HepG2 (cell line): ENCODE data around the gene TSPAN9. TPM values are rescaled to one million over a fixed set of nuclear protein-coding genes. Genes with fewer than 3 reads are reported as not detected.

Experiments used
- ATAC-seq: fragments of 200-7000 bp; cut with Tn5 transposase; 3 replicates; pipeline ENCODE4 v1.9.1; 2020; ENCODE audit warnings: mild to moderate bottlenecking, moderate library complexity
- BruUV-seq: library from RNA; stranded (reverse); fragments of 400-500 nt; replicated peaks from 2 replicates; lab custom pipeline; 2021; lab: Mats Ljungman, UMichigan
- CTCF ChIA-PET: fragments of 300-600 bp; formaldehyde crosslinking; extraction: SDS; loops from one replicate; lab custom pipeline; 2021; ENCODE audit warnings: low total read pairs, inconsistent platforms, low intra/inter-chr PET ratio; lab: Yijun Ruan, JAX
- POLR2A ChIA-PET: fragments of 350-600 bp; sonication (Branson Sonifier 250); formaldehyde crosslinking; loops from one replicate; lab custom pipeline; 2020; ENCODE audit warnings: antibody characterized with exemption, inconsistent platforms; lab: Yijun Ruan, JAX
- DNase-seq: peaks from one replicate; pipeline ENCODE4 v3.0.0-alpha.2; 2015; ENCODE audit warnings: low spot score
- FAIRE-seq: peaks from 3 replicates; lab custom pipeline; 2011; peaks lifted over from hg19 to GRCh38; lab: Jason Lieb, UNC
- H2AFZ ChIP-seq: one replicate; pipeline ENCODE4 v1.6.1; 2011; ENCODE audit warnings: low read length, inconsistent platforms
- H3K27ac ChIP-seq: fragments of 300-600 bp; 3 replicates; pipeline ENCODE4 v1.8.0; 2011; ENCODE audit warnings: mixed run types, mild to moderate bottlenecking, mixed read lengths, low read length, inconsistent platforms; ENCODE audit not compliant: insufficient read depth; ENCODE audit errors: extremely low read length
- H3K27me3 ChIP-seq, 2 experiments: fragments of 200-600 bp in 1 of 2; 2 replicates in 1 of 2; 3 replicates in 1 of 2; pipeline versions ENCODE4 v1.6.0 to v1.8.0; 2011; ENCODE audit warnings: low read length in 2 of 2, mild to moderate bottlenecking in 2 of 2, moderate library complexity in 2 of 2, inconsistent platforms in 1 of 2; ENCODE audit not compliant: insufficient read depth in 2 of 2, control insufficient read depth in 1 of 2
- H3K36me3 ChIP-seq, 2 experiments: fragments of 200-600 bp in 1 of 2; replicated peaks in 1 of 2; 2 replicates in 1 of 2; 3 replicates in 1 of 2; pipeline versions ENCODE4 v1.5.1 to v1.8.0; 2011; ENCODE audit warnings: low read length in 2 of 2, inconsistent platforms in 1 of 2; ENCODE audit not compliant: insufficient read depth in 2 of 2, control insufficient read depth in 1 of 2
- H3K4me1 ChIP-seq: 2 replicates; pipeline ENCODE4 v1.5.1; 2012; ENCODE audit warnings: low read length, inconsistent platforms; ENCODE audit not compliant: insufficient read depth
- H3K4me2 ChIP-seq: 2 replicates; pipeline ENCODE4 v1.6.0; 2011; ENCODE audit warnings: low read depth, low read length, inconsistent platforms
- H3K4me3 ChIP-seq, 3 experiments: fragments of 200-600 bp in 1 of 3; sonication (generic), shearing (Covaris generic) in 1 of 3; replicated peaks in 1 of 3; 2 replicates each; pipeline ENCODE4 v1.5.1; 2011 to 2016; ENCODE audit warnings: low read length in 3 of 3, inconsistent platforms in 2 of 3, low read depth in 2 of 3, mild to moderate bottlenecking in 2 of 3, control low read depth in 1 of 3, mixed read lengths in 1 of 3; ENCODE audit not compliant: insufficient read depth in 1 of 3
- H3K79me2 ChIP-seq: one replicate; pipeline ENCODE4 v1.6.1; 2011; ENCODE audit warnings: low read length, inconsistent platforms; ENCODE audit not compliant: insufficient read depth
- H3K9ac ChIP-seq: 2 replicates; pipeline ENCODE4 v1.6.0; 2011; ENCODE audit warnings: mild to moderate bottlenecking, low read depth, low read length, inconsistent platforms; ENCODE audit not compliant: insufficient read depth
- H3K9me3 ChIP-seq: 2 replicates; pipeline ENCODE4 v1.5.1; 2012; ENCODE audit warnings: mild to moderate bottlenecking, low read length
- H4K20me1 ChIP-seq: 2 replicates; pipeline ENCODE4 v1.6.0; 2011; ENCODE audit warnings: inconsistent platforms, mild to moderate bottlenecking, low read length, moderate library complexity; ENCODE audit not compliant: insufficient read depth
- AHR ChIP-seq: IDR thresholded peaks from 2 replicates; pipeline ENCODE4 v1.6.1; 2018; ENCODE audit warnings: missing genetic modification reagents, missing compliant biosample characterization
- ASH2L ChIP-seq: fragments of 300-600, 200-600 bp; sonication (generic); IDR thresholded peaks from 2 replicates; pipeline ENCODE4 v1.7.0; 2017; ENCODE audit warnings: low read depth, mild to moderate bottlenecking, moderate library complexity, mixed read lengths, low read length; ENCODE audit not compliant: insufficient read length
- ATRX ChIP-seq: sonication (generic); formaldehyde crosslinking; IDR thresholded peaks from 2 replicates; pipeline ENCODE4 v1.4.0; 2020; ENCODE audit warnings: missing genetic modification reagents, borderline replicate concordance
- BORCS8-MEF2B ChIP-seq: sonication (generic); formaldehyde crosslinking; IDR thresholded peaks from 2 replicates; pipeline ENCODE4 v1.8.0; 2022; ENCODE audit warnings: mild to moderate bottlenecking, missing genetic modification reagents
- DPF2 ChIP-seq: sonication (generic); formaldehyde crosslinking; IDR thresholded peaks from 2 replicates; pipeline ENCODE4 v1.4.0; 2020; ENCODE audit warnings: mild to moderate bottlenecking, low read depth, missing genetic modification reagents, borderline replicate concordance
- FOXA1 ChIP-seq, 2 experiments: fragments of 450-650 bp in 1 of 2; sonication (generic) in 1 of 2; formaldehyde crosslinking in 1 of 2; IDR thresholded peaks; 2 replicates each; pipeline versions ENCODE4 v1.4.0 to v1.6.1; 2016 to 2020; ENCODE audit warnings: missing genetic modification reagents in 1 of 2
- IKZF1 ChIP-seq: fragments of 450-650 bp; IDR thresholded peaks from 2 replicates; pipeline ENCODE4 v1.7.1; 2016
- JUND ChIP-seq: sonication (generic); formaldehyde crosslinking; IDR thresholded peaks from 2 replicates; pipeline ENCODE4 v1.8.0; 2022; ENCODE audit warnings: mild to moderate bottlenecking, missing genetic modification reagents
- LCORL ChIP-seq, 2 experiments: fragments of 450-650 bp in 1 of 2; sonication (generic) in 1 of 2; formaldehyde crosslinking in 1 of 2; IDR thresholded peaks; 2 replicates each; pipeline versions ENCODE4 v1.5.0 to v1.6.1; 2017 to 2020; ENCODE audit warnings: antibody characterized with exemption in 1 of 2, missing genetic modification reagents in 1 of 2
- NFE2 ChIP-seq: sonication (generic); formaldehyde crosslinking; IDR thresholded peaks from 2 replicates; pipeline ENCODE4 v1.4.0; 2020; ENCODE audit warnings: missing genetic modification reagents
- SATB2 ChIP-seq: sonication (generic); formaldehyde crosslinking; IDR thresholded peaks from 2 replicates; pipeline ENCODE4 v1.5.0; 2020; ENCODE audit warnings: missing genetic modification reagents
- TBP ChIP-seq: sonication (generic); formaldehyde crosslinking; IDR thresholded peaks from 2 replicates; pipeline ENCODE4 v1.5.0; 2020; ENCODE audit warnings: missing genetic modification reagents
- TEAD3 ChIP-seq: optimal IDR thresholded peaks from 2 replicates; pipeline ENCODE3; 2016; ENCODE audit warnings: borderline replicate concordance
- ZNF251 ChIP-seq: sonication (generic); formaldehyde crosslinking; IDR thresholded peaks from 2 replicates; pipeline ENCODE4 v1.9.0; 2021; ENCODE audit warnings: mild to moderate bottlenecking, missing genetic modification reagents
- ZNF644 ChIP-seq: IDR thresholded peaks from 2 replicates; pipeline ENCODE4 v1.6.1; 2016; ENCODE audit warnings: low read depth
- WGBS: methylation state at CpG from one replicate; pipeline ENCODE4 v1.1.6; 2017; ENCODE audit warnings: low lambda C conversion rate; 5-methylcytosine and 5-hydroxymethylcytosine counted together
- in situ Hi-C: cut with HindIII; loops from 2 replicates; pipeline ENCODE4 v1.10.0; 2017; ENCODE audit warnings: low pct_unique_long_range_greater_than_20kb; ENCODE audit not compliant: extremely low pct_ligation_motif_present
- intact Hi-C: fragments of 100-400 bp; cut with micrococcal nuclease; formaldehyde crosslinking; loops from one replicate; pipeline ENCODE4 v1.10.0; 2022; ENCODE audit not compliant: unreplicated experiment
- polyA plus RNA-seq, 8 experiments: library from polyadenylated mRNA; depleted of rRNA in 3 of 8; stranded (reverse) in 7 of 8; unstranded in 1 of 8; fragments of >200 nt; fragmentation: Illumina TruSeq in 4 of 8; extraction: Trizol in 4 of 8; gene quantifications; 2 replicates each; pipeline versions ENCODE4 v1.2.1 to v1.2.3, GENCODE V29; 2011 to 2016; ENCODE audit warnings: low read depth in 4 of 8, missing spikeins in 1 of 8, mixed read lengths in 1 of 8; ENCODE audit not compliant: insufficient read depth in 1 of 8
- total RNA-seq, 5 experiments: library from RNA; depleted of rRNA; stranded (reverse); fragments of >200 nt; fragmentation: Illumina TruSeq; extraction: Trizol; gene quantifications; 2 replicates each; pipeline ENCODE4 v1.2.3, GENCODE V29; 2016; ENCODE audit warnings: low read depth in 1 of 5
- TF ChIP-seq, protein P1 (sequence below): sonication (generic); formaldehyde crosslinking; IDR thresholded peaks from 2 replicates; pipeline ENCODE4 v1.4.0; 2020; ENCODE audit warnings: mild to moderate bottlenecking, missing genetic modification reagents
- TF ChIP-seq, protein P2 (sequence below): sonication (generic); formaldehyde crosslinking; IDR thresholded peaks from 2 replicates; pipeline ENCODE4 v1.5.1; 2020; ENCODE audit warnings: missing genetic modification reagents, mild to moderate bottlenecking, borderline replicate concordance
- TF ChIP-seq, protein P3 (sequence below), 2 experiments: sonication (generic) in 1 of 2; formaldehyde crosslinking in 1 of 2; IDR thresholded peaks; 2 replicates each; pipeline versions ENCODE4 v1.4.0 to v1.6.1; 2016 to 2020; ENCODE audit warnings: borderline replicate concordance in 1 of 2, low read depth in 1 of 2, mild to moderate bottlenecking in 1 of 2, missing genetic modification reagents in 1 of 2

Gene TSPAN9
- total and polyA plus RNA-seq, 2 of the 13 experiments (the other 11 are each of a cell fraction or from before 2014, with no cell fraction given), result 18.1 to 42.3 TPM

GRCh38 chr12:3310271-3311026 is 233.3 kb downstream of the TSPAN9 start:
- Histone ChIP-seq H3K9ac (no peak overlapping the region), H3K4me1 (no peaks in the 10 kb centered on the region), H4K20me1 (no peaks in the 10 kb centered on the region), H2AFZ (no peak overlapping the region), H3K36me3 (no peaks in the 10 kb centered on the region), H3K4me2 (no peak overlapping the region), H3K9me3 (no peaks in the 10 kb centered on the region), H3K4me3 (no peak overlapping the region), H3K27ac (no peak overlapping the region), H3K27me3 (peaks cover 19 to 92% of the 10 kb centered on the region in 2 experiments), H3K79me2 (no peaks in the 10 kb centered on the region)
- no peak for ATAC-seq
- 27% methylated on average over 11 of the region's 18 CpGs for whole genome bisulfite sequencing
- intact Hi-C loops (no loop called here), in situ Hi-C loops (loop anchor here (10.0 kb wide), 1 partner anchor 334 kb away; no protein-coding TSS in a partner anchor)
- ChIA-PET CTCF (no interaction called here), POLR2A (no interaction called here)
- no TSS peak for BruUV-seq
- no peak for DNase-seq
- FAIRE-seq, result no peak
- TF ChIP-seq TBP (CRISPR knock-in tag) (no peak), NFE2 (no peak), AHR (CRISPR knock-in tag) (no peak), JUND (CRISPR knock-in tag) (no peak), ASH2L (no peak), DPF2 (CRISPR knock-in tag) (no peak), ZNF644 (CRISPR knock-in tag) (no peak), FOXA1 (IDR thresholded peaks at IDR 0.05) (no peak), FOXA1 (CRISPR knock-in tag; IDR thresholded peaks at IDR 0.05) (no peak), ZNF251 (no peak), TEAD3 (CRISPR knock-in tag) (no peak), LCORL (IDR thresholded peaks at IDR 0.05) (no peak), LCORL (CRISPR knock-in tag; IDR thresholded peaks at IDR 0.05) (no peak), BORCS8-MEF2B (CRISPR knock-in tag) (no peak), ATRX (CRISPR knock-in tag) (no peak), IKZF1 (no peak), SATB2 (no peak)
- TF ChIP-seq, protein P1, sequence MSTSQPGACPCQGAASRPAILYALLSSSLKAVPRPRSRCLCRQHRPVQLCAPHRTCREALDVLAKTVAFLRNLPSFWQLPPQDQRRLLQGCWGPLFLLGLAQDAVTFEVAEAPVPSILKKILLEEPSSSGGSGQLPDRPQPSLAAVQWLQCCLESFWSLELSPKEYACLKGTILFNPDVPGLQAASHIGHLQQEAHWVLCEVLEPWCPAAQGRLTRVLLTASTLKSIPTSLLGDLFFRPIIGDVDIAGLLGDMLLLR, result no peak
- TF ChIP-seq, protein P2, sequence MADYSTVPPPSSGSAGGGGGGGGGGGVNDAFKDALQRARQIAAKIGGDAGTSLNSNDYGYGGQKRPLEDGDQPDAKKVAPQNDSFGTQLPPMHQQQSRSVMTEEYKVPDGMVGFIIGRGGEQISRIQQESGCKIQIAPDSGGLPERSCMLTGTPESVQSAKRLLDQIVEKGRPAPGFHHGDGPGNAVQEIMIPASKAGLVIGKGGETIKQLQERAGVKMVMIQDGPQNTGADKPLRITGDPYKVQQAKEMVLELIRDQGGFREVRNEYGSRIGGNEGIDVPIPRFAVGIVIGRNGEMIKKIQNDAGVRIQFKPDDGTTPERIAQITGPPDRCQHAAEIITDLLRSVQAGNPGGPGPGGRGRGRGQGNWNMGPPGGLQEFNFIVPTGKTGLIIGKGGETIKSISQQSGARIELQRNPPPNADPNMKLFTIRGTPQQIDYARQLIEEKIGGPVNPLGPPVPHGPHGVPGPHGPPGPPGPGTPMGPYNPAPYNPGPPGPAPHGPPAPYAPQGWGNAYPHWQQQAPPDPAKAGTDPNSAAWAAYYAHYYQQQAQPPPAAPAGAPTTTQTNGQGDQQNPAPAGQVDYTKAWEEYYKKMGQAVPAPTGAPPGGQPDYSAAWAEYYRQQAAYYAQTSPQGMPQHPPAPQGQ (CRISPR knock-in tag), result no peak
- TF ChIP-seq, protein P3, sequence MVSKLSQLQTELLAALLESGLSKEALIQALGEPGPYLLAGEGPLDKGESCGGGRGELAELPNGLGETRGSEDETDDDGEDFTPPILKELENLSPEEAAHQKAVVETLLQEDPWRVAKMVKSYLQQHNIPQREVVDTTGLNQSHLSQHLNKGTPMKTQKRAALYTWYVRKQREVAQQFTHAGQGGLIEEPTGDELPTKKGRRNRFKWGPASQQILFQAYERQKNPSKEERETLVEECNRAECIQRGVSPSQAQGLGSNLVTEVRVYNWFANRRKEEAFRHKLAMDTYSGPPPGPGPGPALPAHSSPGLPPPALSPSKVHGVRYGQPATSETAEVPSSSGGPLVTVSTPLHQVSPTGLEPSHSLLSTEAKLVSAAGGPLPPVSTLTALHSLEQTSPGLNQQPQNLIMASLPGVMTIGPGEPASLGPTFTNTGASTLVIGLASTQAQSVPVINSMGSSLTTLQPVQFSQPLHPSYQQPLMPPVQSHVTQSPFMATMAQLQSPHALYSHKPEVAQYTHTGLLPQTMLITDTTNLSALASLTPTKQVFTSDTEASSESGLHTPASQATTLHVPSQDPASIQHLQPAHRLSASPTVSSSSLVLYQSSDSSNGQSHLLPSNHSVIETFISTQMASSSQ (IDR thresholded peaks at IDR 0.05; ENCODE audit: low read depth), result no peak
- TF ChIP-seq, protein P3 (CRISPR knock-in tag; IDR thresholded peaks at IDR 0.05; ENCODE audit: borderline replicate concordance), result no peak
